WTC11 (cell line): ENCODE data around the gene MAMSTR. TPM values are rescaled to one million over a fixed set of nuclear protein-coding genes. Genes with fewer than 3 reads are reported as not detected.
A peak's percentile ranks its signal among the peaks of the same experiment; 100 is the strongest.

ENCODE experiments used
- ATAC-seq: fragments of 200-7000 bp; cut with Tn5 transposase; 2 replicates; pipeline ENCODE4 v1.10.0; 2021; ENCODE audit warnings: mild to moderate bottlenecking, moderate library complexity
- CTCF ChIA-PET: fragments of 300-600 bp; sonication (Branson Sonifier 250); formaldehyde crosslinking; loops from one replicate; lab custom pipeline; 2021; ENCODE audit warnings: antibody characterized with exemption; lab: Charles Lee
- POLR2A ChIA-PET: fragments of 350-600 bp; sonication (Branson Sonifier 250); formaldehyde crosslinking; loops from one replicate; lab custom pipeline; 2021; ENCODE audit warnings: antibody characterized with exemption; lab: Charles Lee
- DNase-seq: peaks from one replicate; pipeline ENCODE4 v3.0.0; 2021; ENCODE audit warnings: low spot score
- H3K27ac Mint-ChIP-seq: 2 replicates; pipeline ENCODE4 v1.8.0; 2021; ENCODE audit warnings: mixed read lengths
- H3K27me3 Mint-ChIP-seq: 2 replicates; pipeline ENCODE4 v1.8.0; 2021; ENCODE audit warnings: low read depth, mild to moderate bottlenecking, moderate library complexity, mixed read lengths
- H3K36me3 Mint-ChIP-seq: 2 replicates; pipeline ENCODE4 v1.8.0; 2021; ENCODE audit warnings: mixed read lengths
- H3K4me1 Mint-ChIP-seq: 2 replicates; pipeline ENCODE4 v1.8.0; 2022; ENCODE audit warnings: mixed read lengths
- H3K4me3 Mint-ChIP-seq: 2 replicates; pipeline ENCODE4 v1.8.0; 2021; ENCODE audit warnings: mild to moderate bottlenecking, moderate library complexity, mixed read lengths
- H3K9me3 Mint-ChIP-seq: 2 replicates; pipeline ENCODE4 v1.8.0; 2021; ENCODE audit warnings: mixed read lengths
- ARID4B ChIP-seq: sonication (generic); formaldehyde crosslinking; IDR thresholded peaks from 2 replicates; pipeline ENCODE4 v1.8.0; 2023; ENCODE audit warnings: missing genetic modification reagents, mild to moderate bottlenecking, borderline replicate concordance
- CBFB ChIP-seq: sonication (generic); formaldehyde crosslinking; IDR thresholded peaks from 2 replicates; pipeline ENCODE4 v1.8.1; 2022; ENCODE audit warnings: mild to moderate bottlenecking, low read depth, missing genetic modification reagents
- E2F1 ChIP-seq: sonication (generic); formaldehyde crosslinking; IDR thresholded peaks from 2 replicates; pipeline ENCODE4 v1.8.0; 2022; ENCODE audit warnings: mild to moderate bottlenecking, missing genetic modification reagents
- EMX1 ChIP-seq: fragments of 250-450 bp; sonication (Bioruptor Pico); IDR thresholded peaks from 2 replicates; pipeline ENCODE4 v1.8.0; 2021; ENCODE audit warnings: mild to moderate bottlenecking
- FOXP4 ChIP-seq: sonication (generic); formaldehyde crosslinking; IDR thresholded peaks from 2 replicates; pipeline ENCODE4 v1.8.0; 2022; ENCODE audit warnings: mild to moderate bottlenecking, missing genetic modification reagents
- IRF1 ChIP-seq: sonication (generic); formaldehyde crosslinking; IDR thresholded peaks from 2 replicates; pipeline ENCODE4 v1.8.0; 2023; ENCODE audit warnings: missing genetic modification reagents
- IRF2 ChIP-seq: sonication (generic); formaldehyde crosslinking; IDR thresholded peaks from 2 replicates; pipeline ENCODE4 v1.8.0; 2022; ENCODE audit warnings: low read depth, missing genetic modification reagents, borderline replicate concordance
- JUN ChIP-seq: sonication (generic); formaldehyde crosslinking; IDR thresholded peaks from 2 replicates; pipeline ENCODE4 v1.8.0; 2023; ENCODE audit warnings: mild to moderate bottlenecking, missing genetic modification reagents
- MYBL2 ChIP-seq: sonication (generic); formaldehyde crosslinking; IDR thresholded peaks from 2 replicates; pipeline ENCODE4 v1.8.1; 2023; ENCODE audit warnings: mild to moderate bottlenecking, moderate library complexity, missing genetic modification reagents
- NFYB ChIP-seq: sonication (generic); formaldehyde crosslinking; conservative IDR thresholded peaks from 2 replicates; pipeline ENCODE4 v1.8.0; 2022; ENCODE audit warnings: low read depth, missing genetic modification reagents
- NR1H2 ChIP-seq: sonication (generic); formaldehyde crosslinking; IDR thresholded peaks from 2 replicates; pipeline ENCODE4 v1.9.0; 2021; ENCODE audit warnings: mild to moderate bottlenecking, moderate library complexity, missing genetic modification reagents
- NR3C1 ChIP-seq: sonication (generic); formaldehyde crosslinking; conservative IDR thresholded peaks from 2 replicates; pipeline ENCODE4 v1.8.1; 2023; ENCODE audit warnings: low read depth, mild to moderate bottlenecking, missing genetic modification reagents
- PRDM15 ChIP-seq: sonication (generic); formaldehyde crosslinking; IDR thresholded peaks from 2 replicates; pipeline ENCODE4 v1.8.0; 2022; ENCODE audit warnings: missing genetic modification reagents
- TEAD4 ChIP-seq: sonication (generic); formaldehyde crosslinking; IDR thresholded peaks from 2 replicates; pipeline ENCODE4 v1.8.0; 2022; ENCODE audit warnings: mild to moderate bottlenecking, missing genetic modification reagents
- TP53 ChIP-seq: sonication (generic); formaldehyde crosslinking; IDR thresholded peaks from 2 replicates; pipeline ENCODE4 v1.8.1; 2023; ENCODE audit warnings: mild to moderate bottlenecking, missing genetic modification reagents
- ZNF232 ChIP-seq: sonication (generic); formaldehyde crosslinking; IDR thresholded peaks from 2 replicates; pipeline ENCODE4 v1.8.0; 2022; ENCODE audit warnings: mild to moderate bottlenecking, missing genetic modification reagents
- ZNF317 ChIP-seq: sonication (generic); formaldehyde crosslinking; IDR thresholded peaks from 2 replicates; pipeline ENCODE4 v1.8.1; 2023; ENCODE audit warnings: low read depth, mild to moderate bottlenecking, moderate library complexity, missing genetic modification reagents, borderline replicate concordance
- ZNF423 ChIP-seq: fragments of 250-450 bp; sonication (Bioruptor Pico); IDR thresholded peaks from 2 replicates; pipeline ENCODE4 v2.1.2; 2022; ENCODE audit warnings: mild to moderate bottlenecking, moderate library complexity
- total RNA-seq: library from RNA; stranded (reverse); gene quantifications from 3 replicates; pipeline ENCODE4 v1.2.3, GENCODE V29; 2021

Gene MAMSTR
- total RNA-seq, 1 experiment from 2014 or later = 1.4 TPM

- no peak for TF ChIP-seq TEAD4
- no peak for TF ChIP-seq CBFB (CRISPR knock-in tag)
- TF ChIP-seq EMX1 = no peak
- TF ChIP-seq ARID4B (CRISPR knock-in tag) = no peak
- TF ChIP-seq TP53 (CRISPR knock-in tag) = no peak
- TF ChIP-seq ZNF423 = no peak
- TF ChIP-seq JUN (CRISPR knock-in tag) = no peak
- no peak for TF ChIP-seq IRF1 (CRISPR knock-in tag)
- no peak for TF ChIP-seq E2F1 (CRISPR knock-in tag)
- TF ChIP-seq ZNF232 (CRISPR knock-in tag) = no peak
- TF ChIP-seq IRF2 (CRISPR knock-in tag) = no peak
- no peak for TF ChIP-seq FOXP4 (CRISPR knock-in tag)
- TF ChIP-seq, all 79 proteins: peak for 0
- H3K27ac Mint-ChIP-seq = peak overlapping the region; percentile 79; the same call in 1 of the 2 replicates
- ATAC-seq = peak; percentile 55
- ChIA-PET POLR2A (interaction anchor here (1.1 to 1.5 kb wide), 2 partner anchors 20 to 34 kb away, joined by 3 to 5 read pairs; no protein-coding TSS in a partner anchor), CTCF (interaction anchor here (1.3 to 3.4 kb wide), 3 partner anchors 100 to 248 kb away, joined by 3 to 11 read pairs (median 5); partner anchors contain the start of genes CA11, GYS1 and RUVBL2)
- no peaks in the 10 kb centered on the region for H3K9me3 Mint-ChIP-seq
- peak; percentile 70 for DNase-seq
- H3K27me3 Mint-ChIP-seq = peaks cover 29% of the 10 kb centered on the region
- H3K4me3 Mint-ChIP-seq = peak overlapping the region; percentile 71
- peaks cover 29% of the 10 kb centered on the region for H3K4me1 Mint-ChIP-seq
- peaks cover 11% of the 10 kb centered on the region; the same call in 1 of the 2 replicates for H3K36me3 Mint-ChIP-seq
These were observed 25.9 kb upstream of the MAMSTR start for GRCh38 chr19:48745208-48745995.

- ChIA-PET CTCF (interaction anchor here (0.6 to 5.7 kb wide), 4 partner anchors 28 to 486 kb away, joined by 3 to 49 read pairs (median 4); partner anchors contain the start of gene CA11), POLR2A (no interaction called here)
- H3K36me3 Mint-ChIP-seq = no peaks in the 10 kb centered on the region
- H3K27me3 Mint-ChIP-seq = peaks cover 43% of the 10 kb centered on the region
- H3K9me3 Mint-ChIP-seq = no peaks in the 10 kb centered on the region
- H3K4me3 Mint-ChIP-seq = peak overlapping the region; percentile 54; the same call in 1 of the 2 replicates
- ATAC-seq (no peak), DNase-seq (no peak)
- 0 out of 2 replicates have a peak overlapping the region, but pooled peaks have one; percentile 53 for H3K27ac Mint-ChIP-seq
- H3K4me1 Mint-ChIP-seq = peaks cover 46% of the 10 kb centered on the region
- TF ChIP-seq NR3C1 (CRISPR knock-in tag) (no peak), PRDM15 (CRISPR knock-in tag) (no peak), ZNF317 (CRISPR knock-in tag) (no peak), CBFB (CRISPR knock-in tag) (no peak), NFYB (CRISPR knock-in tag) (no peak), MYBL2 (CRISPR knock-in tag) (no peak), NR1H2 (CRISPR knock-in tag) (no peak)
These were observed 22.6 kb upstream of the MAMSTR start for GRCh38 chr19:48742096-48742495.
